SK-N-DZ (cell line): ENCODE data around the gene CARHSP1. TPM values are rescaled to one million over a fixed set of nuclear protein-coding genes. Genes with fewer than 3 reads are reported as not detected.
A peak's percentile ranks its signal among the peaks of the same experiment; 100 is the strongest.
"Not testable (repeated sequence)": the region's sequence is repeated elsewhere in the genome, so short reads cannot be mapped to it uniquely, and the experiment has no call there.

Source experiments
- DNase-seq: peaks from one replicate; pipeline ENCODE4 v3.0.0-alpha.2; 2015; ENCODE audit warnings: low spot score
- polyA plus RNA-seq, 2 experiments: library from polyadenylated mRNA; depleted of rRNA; stranded (reverse); fragments of >200 nt; gene quantifications; 2 replicates each; pipeline ENCODE4 v1.2.3, GENCODE V29; 2014

CARHSP1 gene
- polyA plus RNA-seq (2014; cell fraction: cytosol; rRNA removed), result 257 and 292 TPM in 2 replicates
- polyA plus RNA-seq (2014; cell fraction: nucleus; rRNA removed), result 158 and 171 TPM in 2 replicates

DNA sequence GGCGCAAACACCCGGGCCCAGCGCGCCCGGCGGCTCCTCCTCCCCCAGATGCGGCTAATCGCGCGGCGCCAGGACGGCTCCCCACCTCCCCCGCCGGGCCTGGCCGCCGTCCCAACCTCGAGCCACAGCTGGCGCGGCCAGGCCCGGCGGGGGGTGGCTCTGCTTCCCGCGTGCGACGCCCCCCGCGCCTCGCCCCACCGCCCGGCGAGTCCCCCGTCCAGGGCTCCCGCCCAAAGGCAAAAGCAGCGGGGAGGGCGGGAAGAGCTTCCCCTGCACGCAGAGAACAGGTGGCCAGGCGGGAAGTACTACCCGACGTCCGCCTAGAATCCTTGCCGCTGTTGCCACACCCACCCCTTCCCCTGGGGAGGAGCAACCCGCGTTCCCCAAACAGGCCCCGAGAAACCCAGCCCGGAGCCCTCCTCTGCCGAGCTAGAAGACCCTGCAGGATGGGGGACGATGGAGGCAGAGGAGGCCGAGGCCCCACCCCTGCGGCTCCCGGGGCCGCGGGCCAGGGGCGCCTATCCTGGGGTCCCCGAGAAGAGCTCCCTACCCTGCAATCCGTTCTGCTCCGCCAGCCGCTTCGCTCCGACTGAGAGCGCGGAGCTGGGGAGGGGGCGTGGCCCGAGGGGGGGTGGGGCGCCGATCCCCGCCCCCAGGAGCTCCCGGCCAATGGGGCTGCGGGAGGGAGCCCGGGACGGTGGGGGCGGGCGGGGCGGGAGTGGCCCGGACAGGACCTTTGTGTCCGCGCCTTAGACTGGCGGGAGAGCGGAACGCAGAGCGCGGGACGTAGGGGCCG, at the start of gene CARHSP1:
TSS of gene CARHSP1 (minus strand) at position 591 of the 796 bp plus-strand sequence. CDS start 9,678 bp downstream, outside the sequence.
- DNase-seq, result peak; percentile 92

DNA sequence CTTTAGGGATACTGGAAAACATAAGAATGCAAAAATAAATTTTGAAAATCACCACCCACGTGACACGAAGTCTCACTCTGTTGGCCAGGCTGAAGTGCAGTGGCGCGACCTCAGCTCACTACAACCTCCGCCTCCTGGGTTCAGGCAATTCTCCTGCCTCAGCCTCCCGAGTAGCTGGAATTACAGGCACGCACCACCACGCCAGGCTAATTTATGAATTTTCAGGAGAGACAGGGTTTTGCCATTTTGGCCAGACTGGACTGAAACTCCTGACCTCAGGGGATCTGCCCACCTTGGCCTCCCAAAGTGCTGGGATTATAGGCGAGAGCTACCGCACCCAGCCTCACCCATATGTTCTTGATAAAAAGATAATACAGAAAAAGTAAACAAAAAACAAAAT, 48.5 kb upstream of the CARHSP1 start:
- not testable (repeated sequence) for DNase-seq

DNA sequence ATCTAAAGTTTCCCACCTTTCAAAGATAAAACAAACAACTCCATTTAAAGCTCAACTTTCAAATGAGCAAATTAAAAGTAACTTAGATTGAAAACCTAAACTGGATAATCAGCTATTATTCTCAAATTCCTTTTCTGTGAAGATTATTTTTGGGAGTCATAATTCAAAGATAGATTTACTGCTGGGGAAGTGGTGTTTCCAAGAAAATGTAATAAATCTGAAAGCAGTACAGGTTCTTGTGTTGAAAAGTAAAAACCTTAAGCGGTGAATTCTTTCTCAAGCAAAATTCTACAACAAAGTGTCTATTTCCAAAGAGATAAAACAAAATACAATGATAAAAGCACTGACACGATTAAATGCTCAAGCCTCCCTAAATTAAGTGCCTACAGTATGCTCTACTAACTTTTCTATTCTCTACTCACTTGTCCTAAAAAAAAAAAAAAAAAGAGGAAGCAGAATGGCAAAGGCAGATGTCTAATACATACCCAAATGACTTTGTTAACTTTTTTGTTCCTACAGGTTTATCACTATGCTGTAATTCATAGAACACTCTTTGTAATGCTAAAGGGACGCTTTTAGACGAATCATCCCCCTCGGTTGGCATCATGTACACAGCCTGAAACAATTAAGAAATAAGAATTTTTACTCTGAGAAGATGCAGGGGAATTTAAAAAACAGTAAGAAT, 47.9 kb upstream of the CARHSP1 start:
- no peak for DNase-seq

DNA sequence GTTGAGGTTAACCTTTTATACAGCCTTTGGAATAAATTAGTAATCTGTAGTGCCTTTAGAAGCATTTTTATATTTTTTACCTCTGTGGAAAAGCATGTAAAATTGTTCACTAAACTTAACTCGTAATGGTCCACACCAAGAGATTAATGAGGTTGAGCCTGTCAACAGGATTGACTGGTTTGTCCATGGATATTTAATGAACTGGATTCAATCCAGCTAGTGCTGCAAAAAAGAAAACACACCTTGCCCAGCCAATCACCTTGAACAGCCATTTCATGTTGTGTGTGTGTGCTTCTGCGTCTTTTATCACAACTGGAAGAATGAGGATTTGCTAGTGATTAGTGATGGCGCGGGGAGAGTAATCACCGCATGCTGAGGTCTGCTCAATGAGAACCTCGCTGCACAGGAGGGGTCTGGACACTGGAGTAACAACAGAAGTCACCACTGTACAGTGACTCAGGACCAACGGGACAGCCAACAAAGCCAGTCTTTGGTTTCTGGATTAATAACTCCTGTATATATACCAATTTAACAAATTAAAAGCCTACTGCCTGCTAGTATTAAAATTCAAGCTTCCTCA, 47.0 kb upstream of the CARHSP1 start:
- no peak for DNase-seq

DNA sequence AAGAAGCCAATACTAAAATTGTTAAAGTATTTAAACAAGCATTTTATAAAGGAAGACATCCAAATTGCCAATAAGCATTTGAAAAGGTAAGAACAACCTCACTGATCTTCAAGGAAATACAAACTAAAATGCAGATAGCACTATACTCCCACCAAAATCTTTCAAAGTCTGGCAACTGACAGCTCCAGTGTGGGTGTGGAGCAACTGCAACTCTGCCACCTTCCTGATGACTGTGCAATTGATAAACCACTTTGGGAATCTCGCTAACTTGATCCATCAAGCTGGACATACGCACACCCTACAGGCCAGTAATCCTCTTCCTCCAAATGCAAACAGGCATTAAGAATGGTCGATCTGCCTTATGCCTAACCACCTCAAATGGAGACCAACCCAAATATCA, 45.3 kb upstream of the CARHSP1 start:
- DNase-seq, result no peak

DNA sequence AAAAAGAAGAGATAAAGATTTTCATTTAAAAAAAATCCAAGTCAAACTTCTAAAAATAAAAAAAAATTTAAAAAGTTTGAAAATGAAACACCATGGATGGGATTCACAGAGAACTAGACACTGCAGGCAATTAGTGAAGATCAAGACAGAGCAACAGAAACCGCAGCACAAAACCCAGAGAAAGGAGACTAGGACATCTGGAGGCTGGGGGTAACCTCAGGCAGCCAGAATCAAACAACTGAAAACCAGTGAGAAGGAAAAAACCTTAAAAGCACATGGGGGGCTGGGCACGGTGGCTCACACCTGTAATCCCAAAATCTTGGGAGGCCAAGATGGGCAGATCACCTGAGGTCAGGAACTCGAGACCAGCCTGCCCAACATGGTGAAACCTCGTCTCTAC, 44.0 kb upstream of the CARHSP1 start:
- no peak for DNase-seq

DNA sequence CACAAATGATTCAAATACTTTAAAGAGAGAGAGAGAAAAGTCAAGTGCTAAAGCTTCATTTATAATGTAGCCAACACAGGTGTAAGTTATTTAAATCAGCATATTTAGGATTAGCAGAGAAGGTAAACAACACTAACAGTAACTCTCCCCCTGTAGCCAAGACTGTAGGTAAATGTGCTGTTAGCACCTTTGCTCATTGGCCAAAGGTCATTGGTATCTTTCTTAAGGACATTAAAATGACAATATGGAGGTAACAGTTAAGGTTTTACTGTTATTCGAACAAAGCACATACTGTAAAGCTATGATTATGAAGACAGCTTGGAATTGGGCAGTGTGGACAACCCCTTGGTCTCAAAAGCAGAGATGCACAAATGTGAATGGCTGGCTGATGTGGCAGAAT, 42.0 kb upstream of the CARHSP1 start:
- no peak for DNase-seq

DNA sequence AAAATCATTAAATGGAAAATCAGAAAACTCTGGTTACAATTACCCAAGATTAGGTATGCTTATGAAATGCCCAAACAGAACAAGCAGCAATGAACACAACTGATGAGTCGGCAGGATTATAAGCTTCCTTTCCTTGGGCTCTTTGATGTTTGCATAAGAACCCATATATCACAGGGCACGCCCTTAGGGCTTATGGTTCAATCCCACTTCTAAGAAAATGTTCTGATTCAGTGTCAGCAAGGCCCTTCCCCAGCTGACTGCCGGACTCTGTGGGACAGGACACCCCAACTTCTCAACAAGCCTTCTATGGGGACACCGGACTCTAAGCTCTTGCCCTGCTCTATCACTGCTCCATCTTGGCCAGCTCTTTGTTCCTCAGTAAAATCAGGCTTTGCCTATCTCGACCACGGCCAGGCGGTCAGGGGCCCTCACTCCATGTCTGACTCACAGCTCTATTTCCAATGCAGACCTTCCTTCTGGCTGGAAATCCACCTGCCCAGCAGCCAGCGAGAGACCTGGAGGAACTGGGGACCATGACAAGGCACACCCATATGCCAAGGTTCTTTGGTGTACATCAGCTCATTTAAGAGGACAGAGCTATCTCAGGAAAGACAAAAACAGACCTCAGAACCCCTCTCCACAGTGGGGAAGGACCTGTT, 40.1 kb upstream of the CARHSP1 start:
- DNase-seq, result no peak

DNA sequence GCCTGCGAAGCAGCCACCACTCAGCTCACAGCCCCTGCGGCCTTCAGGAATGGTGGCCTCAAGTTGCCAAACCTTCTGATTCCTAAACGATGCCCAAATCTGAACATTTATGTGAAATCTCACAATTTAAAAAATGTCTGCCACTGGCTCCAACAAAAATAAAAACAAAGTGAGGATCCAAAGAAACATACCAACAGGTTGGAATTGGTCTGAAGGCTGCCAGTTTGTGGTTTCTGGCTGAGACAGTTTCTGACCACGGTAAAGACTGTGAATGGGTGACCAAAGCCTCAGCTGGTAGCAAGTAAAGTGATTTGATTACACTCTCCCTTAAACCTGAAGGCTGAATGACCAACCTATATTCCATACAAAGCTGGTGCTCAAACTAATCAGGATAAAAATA, 38.3 kb upstream of the CARHSP1 start:
- no peak for DNase-seq

DNA sequence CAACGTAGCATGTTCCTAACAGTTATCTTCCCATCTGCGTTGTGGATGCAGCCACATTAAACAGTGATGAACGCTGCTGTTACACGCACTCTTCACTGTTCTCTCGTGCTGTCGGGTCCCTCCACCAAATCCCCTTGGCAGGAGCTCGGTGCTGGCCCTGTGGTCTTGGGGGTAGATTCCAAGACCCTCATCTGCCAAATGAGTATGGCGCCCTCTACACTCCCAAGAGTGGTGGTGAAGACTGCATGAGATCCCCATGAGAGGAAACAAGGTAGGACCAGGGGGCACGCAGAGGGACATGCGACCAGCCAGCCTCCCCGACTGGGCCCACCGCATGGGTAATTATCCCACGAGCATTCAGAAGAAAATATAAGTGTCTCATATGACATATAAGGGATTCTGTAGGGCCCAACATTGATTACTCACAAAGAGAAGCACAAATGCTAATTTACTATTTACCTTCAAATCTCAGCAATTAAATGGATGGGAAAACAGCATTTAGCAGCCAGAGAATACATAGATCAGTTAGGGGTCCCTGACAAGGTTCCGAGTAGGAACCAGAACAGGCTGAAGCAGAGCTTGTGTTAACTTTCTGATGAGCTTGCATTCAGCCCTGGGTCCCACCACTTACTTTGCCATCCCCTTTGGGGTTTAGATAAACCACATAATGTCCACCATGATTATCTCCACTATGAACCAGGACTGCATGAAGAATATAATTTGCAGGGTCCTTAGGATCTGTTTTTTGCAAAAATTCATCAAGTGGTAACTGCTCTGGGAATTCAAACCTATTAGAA, 37.2 kb upstream of the CARHSP1 start:
- no peak for DNase-seq

DNA sequence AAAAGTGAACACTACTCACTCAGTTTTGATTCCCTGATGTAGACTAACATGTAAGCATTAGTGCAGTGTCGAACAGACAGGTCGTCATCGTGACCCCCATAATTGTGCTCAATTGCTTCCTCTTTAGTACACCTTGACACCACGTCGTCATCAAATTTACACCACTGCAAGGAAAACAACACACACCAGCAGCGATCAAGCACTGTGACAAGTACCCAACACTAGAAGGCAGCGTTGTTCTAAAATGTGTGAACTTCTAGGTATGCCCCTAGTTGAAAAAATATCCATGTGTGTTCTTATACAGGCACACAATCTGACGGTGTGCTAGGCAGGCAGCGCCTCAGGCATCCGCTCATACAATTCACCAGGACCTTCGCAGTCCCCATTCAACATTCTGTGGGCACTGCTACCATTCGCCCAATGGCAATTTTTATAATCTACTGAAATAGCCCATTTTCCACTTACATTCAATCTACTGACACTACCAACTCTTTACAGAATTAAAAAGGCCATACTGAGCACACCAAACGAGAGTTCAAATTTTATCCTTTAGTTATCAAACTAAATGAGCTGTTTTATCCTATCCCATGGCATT, 36.5 kb upstream of the CARHSP1 start:
- DNase-seq, result no peak

DNA sequence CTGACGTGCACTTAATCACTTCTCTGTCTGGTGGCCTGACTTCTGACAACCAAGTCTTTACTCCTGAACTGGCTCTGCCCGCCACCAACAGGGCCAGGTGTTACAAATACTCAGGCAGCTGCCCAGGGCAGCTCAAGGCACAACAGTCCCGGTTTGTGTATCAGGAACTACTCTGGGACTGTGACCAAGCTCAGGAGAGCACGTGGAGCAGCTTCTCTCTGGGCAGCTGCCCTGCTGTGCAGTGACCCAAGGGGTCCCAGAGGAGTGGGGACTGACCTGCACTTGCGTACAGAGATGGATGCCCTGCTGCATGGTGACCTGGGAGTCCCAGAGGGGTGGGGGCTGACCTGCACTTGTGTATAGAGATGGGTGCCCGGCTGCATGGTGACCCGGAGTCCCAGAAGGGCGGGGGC, 35.2 kb upstream of the CARHSP1 start:
- no peak for DNase-seq

DNA sequence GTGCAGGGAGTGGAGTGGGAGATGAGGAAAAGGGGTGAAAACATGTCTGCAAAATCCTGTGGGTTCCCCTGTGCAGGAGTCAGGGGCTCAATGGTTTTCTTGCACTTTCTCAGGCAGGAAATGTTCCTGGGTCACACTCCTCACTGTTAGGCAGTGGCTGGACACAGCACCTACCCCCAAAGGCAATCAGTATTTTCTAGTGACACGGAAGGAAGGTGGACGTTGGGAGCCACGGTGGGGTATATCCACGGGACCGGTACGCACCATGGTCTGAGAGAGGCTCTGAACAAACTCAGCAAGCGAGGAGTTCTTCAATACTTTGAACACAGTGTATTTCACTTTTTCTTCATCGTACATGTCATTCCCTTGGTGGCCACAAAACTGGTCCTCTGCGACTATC, 34.2 kb upstream of the CARHSP1 start:
- no peak for DNase-seq

DNA sequence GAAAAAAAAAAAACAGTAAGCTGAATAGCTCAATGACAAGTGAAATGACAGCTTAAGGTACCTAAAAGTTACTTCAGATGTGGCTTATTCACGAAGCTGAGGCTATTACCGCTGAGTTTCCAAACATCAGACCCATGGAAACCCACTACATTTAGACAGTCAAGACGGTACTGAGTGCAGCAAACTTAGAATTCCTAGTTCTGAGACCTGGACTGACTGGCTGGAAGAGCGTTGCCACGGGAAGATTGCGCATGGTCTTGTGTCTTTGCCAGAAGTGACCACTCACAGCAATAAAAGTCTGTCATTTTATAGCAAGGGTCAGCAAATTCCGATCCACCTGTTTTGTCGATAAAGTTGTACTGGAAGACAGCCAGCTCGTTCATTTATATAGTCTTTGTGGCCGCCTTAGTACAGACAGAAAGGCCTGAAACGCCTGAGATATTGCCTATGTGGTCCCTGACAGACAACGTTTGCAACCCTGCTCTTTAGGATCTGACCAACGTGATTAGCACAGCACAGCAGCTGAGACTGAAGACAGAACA, 32.6 kb upstream of the CARHSP1 start:
- DNase-seq, result no peak

DNA sequence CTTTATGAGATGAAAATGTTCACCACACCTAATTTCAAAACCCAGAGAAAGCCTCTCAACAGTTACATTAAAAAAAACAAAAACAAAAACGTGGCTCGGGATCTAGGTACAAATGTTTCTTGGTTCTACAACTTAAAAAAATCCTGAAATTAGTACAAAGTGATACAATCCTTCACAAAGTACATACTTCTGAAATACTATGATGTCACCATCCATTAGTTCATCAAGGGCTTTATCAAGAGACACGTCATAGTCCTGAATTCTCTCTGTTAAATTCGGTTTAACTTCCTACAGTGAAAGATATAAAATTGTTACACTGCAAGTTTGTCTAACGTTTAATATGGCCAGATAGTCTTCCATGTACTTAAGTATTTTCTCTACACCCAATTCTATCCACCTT, 31.5 kb upstream of the CARHSP1 start:
- DNase-seq, result no peak

DNA sequence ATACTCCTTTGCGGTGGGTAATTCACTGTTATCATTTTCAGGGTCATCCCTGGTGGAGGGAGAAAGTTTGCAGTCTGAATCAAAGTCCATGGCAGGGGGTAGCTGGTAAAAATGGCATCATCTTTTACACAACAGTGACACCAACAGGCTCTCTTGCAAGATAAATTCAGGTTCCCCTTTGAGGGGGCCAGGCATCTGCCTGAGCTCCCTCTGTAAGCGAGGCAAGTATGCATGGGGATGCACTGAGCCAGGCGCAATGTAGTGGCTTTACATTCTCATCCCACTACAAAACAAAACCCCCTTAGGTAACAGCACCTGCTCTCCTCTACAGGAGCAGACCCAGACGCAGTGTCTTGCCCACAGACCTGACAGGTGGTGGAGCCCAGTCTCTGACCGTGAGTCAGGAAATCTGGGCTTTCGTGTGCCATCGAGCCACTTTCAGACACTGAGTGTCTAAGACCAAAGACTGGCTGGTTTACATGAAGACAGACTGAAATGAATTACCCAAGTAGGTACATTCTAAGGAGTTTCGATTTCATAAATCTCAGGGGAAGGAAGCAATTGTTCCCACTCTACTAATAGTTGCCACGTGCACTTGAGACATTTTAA, 31.0 kb upstream of the CARHSP1 start:
- DNase-seq, result no peak

DNA sequence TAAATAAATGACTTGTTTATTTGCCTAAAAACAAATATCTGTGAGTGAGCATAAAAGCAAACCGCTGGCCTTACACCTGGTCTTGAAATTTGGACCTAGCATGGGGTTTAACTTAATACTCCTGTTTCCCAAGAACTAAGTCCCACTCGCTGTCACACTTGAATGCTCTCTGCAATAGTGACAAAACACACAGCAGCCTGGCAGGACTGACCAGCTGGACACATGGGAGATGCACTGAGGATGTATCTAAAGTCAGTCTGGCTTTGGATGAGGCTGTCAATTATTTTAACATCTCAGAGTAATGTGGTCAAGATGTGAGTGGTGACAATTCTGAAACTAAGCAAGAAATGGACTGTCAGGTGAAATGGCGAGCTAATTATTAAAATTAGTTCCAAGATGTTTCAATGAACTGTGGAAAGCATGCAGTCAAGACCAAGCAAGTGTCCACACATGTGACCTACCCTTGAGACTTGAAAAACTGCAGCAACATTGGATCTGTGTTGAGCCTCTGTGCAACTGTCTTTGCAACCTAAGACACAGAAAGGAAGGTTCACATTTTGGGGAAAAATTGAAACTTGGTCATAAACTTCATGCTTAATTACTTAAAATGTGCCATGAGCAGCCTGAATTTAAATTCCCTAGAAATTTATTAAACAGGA, 30.0 kb upstream of the CARHSP1 start:
- DNase-seq, result no peak

DNA sequence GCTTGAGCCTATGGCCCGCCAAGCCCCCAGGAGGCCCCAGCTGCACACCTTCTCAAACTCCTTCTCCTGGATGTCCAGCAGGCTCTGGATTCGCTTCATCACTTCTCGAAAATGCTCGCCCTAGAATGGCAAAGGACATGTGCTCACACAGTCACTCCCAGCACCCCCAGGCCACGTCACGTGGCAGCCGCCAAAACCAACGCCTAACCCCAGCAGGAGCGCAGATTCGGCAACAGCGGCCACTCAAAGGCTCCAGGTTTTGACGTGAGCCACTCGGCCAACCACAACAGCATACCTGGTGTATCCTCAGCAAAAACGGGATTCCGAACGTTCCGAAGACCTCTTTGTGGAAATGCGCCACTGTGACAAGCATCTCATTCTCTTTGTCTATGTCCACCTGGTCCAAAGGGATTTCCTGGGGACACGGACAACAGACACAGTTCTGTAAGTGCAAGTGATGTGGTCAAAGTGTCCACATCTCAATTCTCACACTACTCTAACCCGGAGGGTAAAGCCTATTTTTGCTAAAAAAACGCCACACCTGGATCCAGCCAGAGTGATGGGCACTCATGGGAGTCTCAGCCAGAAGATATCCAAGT, 26.0 kb upstream of the CARHSP1 start:
- DNase-seq, result no peak
